NCI-H1436 treated with DMSO at 0.1 percent for 48 hours (cell line): ENCODE data around the gene RRBP1.

Experiments used
- DNase-seq: peaks from one replicate; lab custom pipeline; 2025; lab: John Stamatoyannopoulos, UW

The RRBP1 gene

GRCh38 chr20:17680836-17681725 is 961 bp downstream of the RRBP1 start:
- no peak for DNase-seq

DNA sequence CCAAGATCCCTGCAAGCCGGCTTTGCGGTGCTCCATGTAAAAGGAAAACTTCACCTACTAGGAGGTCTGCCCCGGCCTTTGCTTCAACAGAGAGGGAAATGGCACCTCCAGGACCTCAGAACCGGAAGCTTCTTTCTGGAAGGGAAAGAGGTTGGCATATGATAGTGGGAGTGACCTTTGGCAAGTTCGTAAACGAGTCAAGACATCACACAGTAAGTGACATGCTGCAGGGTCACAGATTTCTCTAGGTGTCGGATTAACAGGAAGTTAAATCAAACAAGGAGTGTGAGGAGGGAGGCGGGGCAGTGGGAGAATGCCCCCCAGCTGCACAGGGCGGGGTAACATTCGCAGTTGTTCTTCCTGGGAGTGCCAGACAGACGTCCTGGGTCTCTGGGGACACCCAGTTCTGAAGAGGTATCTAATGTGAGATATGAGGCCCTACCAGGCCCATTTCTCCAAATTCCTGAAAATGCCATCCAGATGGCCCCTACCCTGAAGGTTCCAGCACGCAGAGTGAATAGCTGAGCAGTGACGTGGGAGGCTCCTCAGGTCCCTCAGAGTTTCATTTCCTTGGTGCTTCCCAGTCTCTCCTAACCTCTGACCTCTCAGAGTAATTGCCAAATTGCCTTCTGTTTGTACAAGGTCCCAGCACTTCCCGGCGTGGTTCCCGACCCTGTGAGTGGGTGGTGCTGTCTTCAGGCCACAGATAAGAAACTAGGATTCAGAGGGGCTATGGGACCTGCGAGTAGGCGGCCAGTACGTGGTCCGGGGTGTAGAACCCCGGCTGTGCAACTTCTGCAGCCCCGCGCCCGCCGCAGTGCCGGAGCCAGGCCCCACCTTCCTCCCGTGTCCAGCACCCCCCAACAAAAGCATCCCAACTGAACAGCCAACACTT is 1.9 kb downstream of the RRBP1 start:
- no peak for DNase-seq

DNA sequence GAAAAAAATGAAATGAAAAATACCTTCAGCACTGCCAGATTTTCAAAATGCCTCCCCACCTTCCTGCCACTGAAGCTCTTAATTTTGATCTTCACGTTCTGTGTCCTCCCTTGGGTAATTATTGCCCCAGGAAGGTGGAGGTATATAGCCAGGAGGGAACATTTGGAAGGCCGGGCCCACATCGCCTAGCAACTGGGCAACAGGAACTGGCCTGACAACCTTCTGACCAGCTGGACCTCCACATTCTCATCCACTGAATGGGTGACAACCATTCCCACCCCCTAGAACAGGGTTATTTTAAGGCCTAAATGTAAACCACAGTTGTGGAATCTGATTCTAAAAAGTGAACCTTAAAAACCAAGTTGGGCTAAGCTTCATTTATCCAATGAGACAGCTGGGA is 3.2 kb downstream of the RRBP1 start:
- DNase-seq = no peak

DNA sequence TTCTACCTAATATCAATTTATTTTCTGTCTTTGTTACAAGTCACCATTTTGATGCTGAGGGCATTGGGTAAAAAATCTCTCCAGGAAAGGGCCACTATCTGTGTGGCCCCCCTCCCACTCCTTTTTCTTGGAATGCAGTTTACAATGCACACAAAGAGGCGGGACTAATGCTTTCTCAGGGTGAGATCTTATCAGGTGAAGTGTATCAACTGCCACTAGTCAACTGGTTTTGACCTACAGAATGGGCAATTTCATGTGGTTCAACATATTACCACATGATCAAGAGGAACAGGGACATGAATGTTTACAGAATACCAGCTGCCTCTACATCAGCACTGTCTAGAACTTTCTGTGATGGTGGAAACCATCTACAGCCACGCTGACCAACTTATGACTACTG is 3.7 kb downstream of the RRBP1 start:
- DNase-seq = no peak

GRCh38 chr20:17676942-17677341 is 5.1 kb downstream of the RRBP1 start:
- DNase-seq = no peak

- DNase-seq = no peak
Measured at GRCh38 chr20:17676378-17676759, 5.7 kb downstream of the RRBP1 start.

- DNase-seq = no peak
Measured at GRCh38 chr20:17675519-17676377, 6.3 kb downstream of the RRBP1 start.

GRCh38 chr20:17674722-17675518 is 7.1 kb downstream of the RRBP1 start:
- no peak for DNase-seq

GRCh38 chr20:17673084-17673483 is 9.0 kb downstream of the RRBP1 start:
- DNase-seq = no peak

GRCh38 chr20:17671565-17671964 is 10.5 kb downstream of the RRBP1 start:
- no peak for DNase-seq

GRCh38 chr20:17671011-17671410 is 11.0 kb downstream of the RRBP1 start:
- no peak for DNase-seq

DNA sequence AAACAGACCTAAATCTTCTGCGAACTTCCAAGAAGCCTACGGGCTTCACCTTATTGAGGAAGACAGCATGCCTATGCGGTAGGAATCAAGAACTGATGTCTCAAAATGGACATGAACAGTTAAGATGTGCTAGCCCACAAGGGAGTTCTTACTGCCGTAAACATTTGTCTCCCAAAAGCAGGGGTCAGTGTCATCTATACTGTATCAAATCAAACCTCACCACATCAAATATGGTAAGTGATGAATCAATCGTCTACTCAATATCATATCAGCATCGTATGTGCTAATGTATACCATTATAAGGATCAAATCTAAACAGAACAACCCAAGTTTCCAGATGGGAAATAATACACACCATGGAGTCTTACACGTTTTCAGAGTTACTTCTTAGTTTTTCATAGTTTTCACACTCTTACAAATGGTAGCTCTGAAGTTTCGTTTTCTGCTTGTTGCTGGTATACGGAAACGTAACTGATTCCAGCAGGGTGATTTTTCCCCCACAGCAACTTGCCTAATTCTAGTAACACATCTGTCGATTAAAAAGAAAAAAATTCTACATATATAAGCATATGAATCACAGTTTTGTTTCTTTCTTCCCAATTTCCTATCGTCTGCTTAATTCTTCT is 12.6 kb downstream of the RRBP1 start:
- no peak for DNase-seq

GRCh38 chr20:17668432-17668831 is 13.6 kb downstream of the RRBP1 start:
- no peak for DNase-seq

DNA sequence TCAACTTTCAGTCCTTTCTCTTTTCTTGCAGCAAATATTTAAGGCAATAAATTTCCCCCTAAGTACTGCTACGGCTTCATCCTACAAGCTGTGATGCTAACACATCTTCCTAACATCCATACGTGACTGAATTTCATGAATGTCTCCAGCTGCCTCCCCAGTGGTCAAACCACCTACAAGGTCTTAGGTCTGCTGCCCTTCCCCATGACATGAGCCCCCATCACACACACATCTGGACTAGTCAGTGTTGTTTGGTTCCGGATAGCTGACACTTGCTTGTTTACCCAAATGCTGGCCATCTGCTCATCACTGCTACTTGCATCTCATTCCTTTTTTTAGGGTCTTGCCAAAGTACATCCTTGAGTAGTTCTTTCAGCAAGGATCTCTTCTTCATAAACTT is 14.6 kb downstream of the RRBP1 start:
- DNase-seq = no peak

DNA sequence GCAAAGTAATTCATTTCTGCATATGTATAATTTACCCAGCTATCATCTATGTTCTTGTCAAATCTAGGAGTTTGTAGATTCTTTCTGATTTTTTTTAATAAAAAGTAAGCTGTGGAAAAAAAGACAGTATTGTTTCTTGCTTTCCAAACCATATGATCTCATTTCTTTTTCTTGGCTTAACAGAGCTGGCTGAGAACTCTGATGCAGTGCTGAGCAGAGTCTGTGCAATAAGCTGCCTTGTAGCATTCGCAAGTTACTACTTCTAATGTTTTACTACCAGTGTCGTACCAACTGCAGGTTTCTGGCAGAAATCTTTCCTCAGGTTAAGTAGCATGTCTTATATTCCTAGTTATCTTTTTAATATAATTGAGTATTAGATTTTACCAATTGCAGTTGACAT is 15.6 kb downstream of the RRBP1 start:
- no peak for DNase-seq

- DNase-seq = no peak
Measured at GRCh38 chr20:17665756-17666155, 16.3 kb downstream of the RRBP1 start.

- DNase-seq = no peak
Measured at GRCh38 chr20:17664025-17664633, 17.9 kb downstream of the RRBP1 start.

DNA sequence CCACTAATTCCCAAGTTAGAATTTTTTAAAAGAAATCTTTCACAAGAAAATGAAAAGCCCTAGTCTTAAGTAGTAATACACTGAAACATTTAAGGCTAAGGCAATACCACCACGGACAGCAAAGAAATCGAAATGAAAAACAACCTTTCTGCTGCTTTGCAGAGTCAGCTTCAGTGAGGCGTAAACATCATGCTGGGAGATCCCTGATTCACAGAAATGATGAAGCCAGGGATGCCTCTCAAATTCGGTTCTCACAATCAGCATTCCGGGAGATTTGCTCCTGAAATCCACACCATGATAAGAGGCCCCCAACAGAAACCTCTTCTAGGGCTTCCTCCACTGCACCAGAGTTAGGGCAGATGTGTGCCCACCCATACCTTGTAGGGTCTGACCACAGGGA is 18.6 kb downstream of the RRBP1 start:
- DNase-seq = no peak

DNA sequence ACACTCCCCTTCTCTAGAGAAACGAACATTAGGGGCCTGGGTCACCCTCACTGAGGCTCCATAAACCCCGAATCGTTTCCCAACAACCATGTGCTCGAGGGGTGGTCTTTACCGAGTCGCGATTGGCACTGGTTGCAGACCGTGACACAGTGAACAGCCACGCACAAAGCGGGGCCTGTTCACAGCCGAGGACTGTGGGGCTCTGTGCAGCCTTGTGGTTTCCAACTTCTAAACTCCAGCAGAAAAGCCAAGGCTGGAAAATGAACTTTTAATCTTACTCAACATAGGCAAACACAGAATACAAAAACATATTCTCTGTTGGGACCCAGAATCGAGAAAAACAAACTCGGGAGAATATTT is 19.0 kb downstream of the RRBP1 start:
- no peak for DNase-seq

DNA sequence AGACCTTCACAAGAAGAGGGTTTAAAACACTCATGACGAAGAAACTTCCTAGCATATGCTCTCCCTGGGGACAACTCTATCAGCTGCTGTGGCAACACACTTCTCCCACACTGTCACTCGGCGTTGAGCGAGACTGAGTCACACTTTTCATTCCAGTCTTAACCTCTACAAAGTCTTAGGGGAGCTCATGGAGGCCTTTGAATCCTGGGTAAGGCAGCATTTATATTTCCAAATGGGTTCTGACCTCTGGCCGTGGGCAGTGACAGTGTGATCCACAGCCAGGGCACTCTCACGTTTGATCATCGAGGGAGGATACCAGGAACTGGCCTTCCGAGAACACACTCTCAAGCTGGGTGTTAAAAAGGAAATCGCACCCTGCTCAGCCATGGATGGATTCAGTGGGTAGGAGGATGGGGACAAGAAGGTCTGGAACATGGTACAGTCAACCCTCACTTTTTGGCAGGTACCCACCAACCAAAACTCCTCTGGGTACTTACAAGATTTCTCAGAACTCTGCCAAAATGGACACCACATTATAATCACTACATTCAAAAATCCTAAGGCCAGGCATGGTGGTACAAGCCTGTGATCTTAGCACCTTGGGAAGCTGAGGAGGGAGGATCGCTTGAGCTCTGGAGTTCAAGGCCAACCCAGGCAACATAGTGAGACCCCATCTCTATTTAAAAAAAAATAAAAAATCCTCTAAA is 19.6 kb downstream of the RRBP1 start:
- no peak for DNase-seq
